Measurements from ENCODE around the gene MRPL39.

The MRPL39 gene

GRCh38 chr21:25536752-25537151 is 70.5 kb downstream of the MRPL39 start:
- no peak for DNase-seq (ENCODE audit: low spot score)

DNA sequence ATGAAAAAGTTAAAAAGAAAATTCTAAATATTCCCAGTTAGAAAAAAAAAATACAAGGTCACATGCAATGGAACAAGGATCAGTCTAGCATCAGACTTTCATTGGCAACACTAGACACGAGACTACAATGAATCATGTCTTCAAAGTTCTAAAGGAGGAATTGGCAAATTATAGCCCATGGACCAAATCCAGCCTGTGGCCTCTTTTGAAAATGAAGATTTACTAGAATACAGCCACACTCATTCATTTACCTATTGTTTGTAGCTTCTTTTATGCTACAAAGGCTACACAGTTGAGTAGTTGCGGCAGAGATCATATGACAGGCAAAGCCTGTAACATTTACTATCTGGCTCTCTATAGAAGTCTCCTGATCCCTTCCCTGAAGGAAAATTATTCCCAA is 71.4 kb downstream of the MRPL39 start:
- DNase-seq (ENCODE audit: low spot score), result no peak
